ENCODE results near the gene OR4C6.

OR4C6 gene

DNA sequence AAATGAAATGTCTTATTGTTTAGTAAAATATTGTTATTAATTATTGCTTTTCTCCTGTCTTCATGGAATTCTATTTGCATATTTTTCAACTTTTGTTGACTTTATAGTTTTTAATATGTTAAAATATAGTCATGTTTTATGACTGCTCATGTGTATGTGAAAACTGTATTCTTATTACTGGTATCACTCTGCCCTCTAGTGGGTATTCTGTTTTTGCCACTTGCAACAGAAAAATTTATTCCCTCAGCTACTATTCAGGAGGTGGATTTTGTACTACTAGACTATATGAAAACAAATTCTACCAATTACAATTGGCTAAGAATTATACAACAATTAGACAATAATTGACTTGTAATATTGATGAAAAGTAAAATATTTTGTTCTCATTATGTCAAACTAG, 45.0 kb downstream of the OR4C6 start:
- DNase-seq = peak; percentile 22
- TF ChIP-seq, protein P1, sequence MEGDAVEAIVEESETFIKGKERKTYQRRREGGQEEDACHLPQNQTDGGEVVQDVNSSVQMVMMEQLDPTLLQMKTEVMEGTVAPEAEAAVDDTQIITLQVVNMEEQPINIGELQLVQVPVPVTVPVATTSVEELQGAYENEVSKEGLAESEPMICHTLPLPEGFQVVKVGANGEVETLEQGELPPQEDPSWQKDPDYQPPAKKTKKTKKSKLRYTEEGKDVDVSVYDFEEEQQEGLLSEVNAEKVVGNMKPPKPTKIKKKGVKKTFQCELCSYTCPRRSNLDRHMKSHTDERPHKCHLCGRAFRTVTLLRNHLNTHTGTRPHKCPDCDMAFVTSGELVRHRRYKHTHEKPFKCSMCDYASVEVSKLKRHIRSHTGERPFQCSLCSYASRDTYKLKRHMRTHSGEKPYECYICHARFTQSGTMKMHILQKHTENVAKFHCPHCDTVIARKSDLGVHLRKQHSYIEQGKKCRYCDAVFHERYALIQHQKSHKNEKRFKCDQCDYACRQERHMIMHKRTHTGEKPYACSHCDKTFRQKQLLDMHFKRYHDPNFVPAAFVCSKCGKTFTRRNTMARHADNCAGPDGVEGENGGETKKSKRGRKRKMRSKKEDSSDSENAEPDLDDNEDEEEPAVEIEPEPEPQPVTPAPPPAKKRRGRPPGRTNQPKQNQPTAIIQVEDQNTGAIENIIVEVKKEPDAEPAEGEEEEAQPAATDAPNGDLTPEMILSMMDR (IDR thresholded peaks at IDR 0.05; ENCODE audit: low read depth, low read length, missing control alignments) = peak; percentile 37
- H3K4me3 ChIP-seq (ENCODE audit: low read depth, low read length) = no peak overlapping the region
- no peaks in the 10 kb centered on the region for H3K27me3 ChIP-seq (replicated peaks)
- no peaks in the 10 kb centered on the region for H3K36me3 ChIP-seq (replicated peaks)
- no peak overlapping the region for H3K27ac ChIP-seq
- in situ Hi-C loops (cut with HindIII; ENCODE audit: low pct_ligation_motif_present, low sequenced_read_pairs) = no loop called here

DNA sequence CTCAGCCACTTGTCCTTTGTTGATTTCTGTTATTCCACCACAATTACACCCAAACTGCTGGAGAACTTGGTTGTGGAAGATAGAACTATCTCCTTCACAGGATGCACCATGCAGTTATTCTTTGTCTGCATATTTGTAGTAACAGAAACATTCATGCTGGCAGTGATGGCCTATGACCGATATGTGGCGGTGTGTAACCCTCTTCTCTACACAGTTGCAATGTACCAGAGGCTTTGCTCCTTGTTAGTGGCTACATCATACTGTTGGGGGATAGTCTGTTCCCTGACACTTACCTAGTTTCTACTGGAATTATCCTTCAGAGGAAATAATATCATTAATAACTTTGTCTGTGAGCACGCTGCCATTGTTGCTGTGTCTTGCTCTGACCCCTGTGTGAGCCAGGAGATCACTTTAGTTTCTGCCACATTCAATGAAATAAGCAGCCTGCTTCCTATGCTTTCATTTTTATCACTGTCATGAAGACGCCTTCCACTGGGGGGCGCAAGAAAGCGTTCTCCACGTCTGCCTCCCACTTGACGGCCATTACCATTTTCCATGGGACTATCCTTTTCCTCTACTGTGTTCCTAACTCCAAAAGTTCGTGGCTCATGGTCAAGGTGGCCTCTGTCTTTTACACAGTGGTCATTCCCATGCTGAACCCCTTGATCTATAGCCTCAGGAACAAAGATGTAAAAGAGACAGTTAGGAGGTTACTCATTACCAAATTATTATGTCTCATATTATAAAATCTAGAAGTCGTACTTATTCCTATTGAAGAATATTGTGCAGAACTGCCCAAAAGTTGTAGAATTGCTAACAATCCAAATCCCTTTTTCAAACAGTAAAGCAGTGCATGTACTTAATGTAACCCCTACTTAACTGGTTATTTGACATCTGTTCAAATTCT, 53.2 kb downstream of the OR4C6 start:
- no peaks in the 10 kb centered on the region for H3K27me3 ChIP-seq (replicated peaks)
- TF ChIP-seq, protein P1 (IDR thresholded peaks at IDR 0.05; ENCODE audit: low read depth, low read length, missing control alignments) = peak; percentile 30

More for the DNA sequence above, 53.2 kb downstream of the OR4C6 start:
- in situ Hi-C loops (cut with HindIII; ENCODE audit: low pct_ligation_motif_present, low sequenced_read_pairs) = no loop called here
- DNase-seq = no peak
- Histone ChIP-seq H3K36me3 (replicated peaks) (no peaks in the 10 kb centered on the region), H3K27ac (no peak overlapping the region), H3K4me3 (ENCODE audit: low read depth, low read length) (no peak overlapping the region)
